ENCODE results near the gene RPGR. TPM values are rescaled to one million over a fixed set of nuclear protein-coding genes. Genes with fewer than 3 reads are reported as not detected.
A peak's percentile ranks its signal among the peaks of the same experiment; 100 is the strongest.

The RPGR gene
- polyA plus RNA-seq (ENCODE audit: low read depth in 6 of 6): 1 to 10 TPM in 5 of 6 donors, under 1 TPM in 1; 0.05 to 8.5 (median 6.8) TPM

GRCh38 chrX:38327007-38327774 lies at the start of gene RPGR:
Gene RPGR, minus strand, starts transcription at chrX:38327509. Its CDS starts 142 bp downstream, at chrX:38327367.
- H3K4me1 Mint-ChIP-seq: peaks cover 14 to 19% (median 19%) of the 10 kb centered on the region in 3 donors
- peak; percentile 95 for DNase-seq
- H3K27ac Mint-ChIP-seq: peak within 1 kb of the TSS; percentile 98 to 100 (median 99)
- H3K4me3 Mint-ChIP-seq: peak within 1 kb of the TSS; percentile 90 to 97 (median 94)
- H3K36me3 Mint-ChIP-seq: no peaks in the 10 kb centered on the region
- ATAC-seq (ENCODE audit: low read depth in 2 of 2): peak; percentile 85 to 88
- no peaks in the 10 kb centered on the region for H3K27me3 Mint-ChIP-seq
- H3K9me3 Mint-ChIP-seq: peaks cover 0 to 2% (median 0%) of the 10 kb centered on the region in 7 donors

- Mint-ChIP-seq H3K4me1 (no peaks in the 10 kb centered on the region), H3K36me3 (peaks cover 0 to 4% of the 10 kb centered on the region in 2 donors), H3K27ac (no peak overlapping the region), H3K4me3 (no peak overlapping the region), H3K27me3 (peaks cover 0 to 20% (median 6%) of the 10 kb centered on the region in 3 donors), H3K9me3 (peaks cover 0 to 10% (median 1%) of the 10 kb centered on the region in 7 donors)
- ATAC-seq (ENCODE audit: low read depth in 2 of 2) (no peak), DNase-seq (no peak)
Observed at GRCh38 chrX:38376747-38377146, 49.4 kb upstream of the RPGR start.

- Mint-ChIP-seq H3K9me3 (peaks cover 0 to 10% (median 1%) of the 10 kb centered on the region in 7 donors), H3K4me3 (no peak overlapping the region), H3K36me3 (peaks cover 0 to 4% of the 10 kb centered on the region in 2 donors), H3K27me3 (peaks cover 0 to 20% (median 6%) of the 10 kb centered on the region in 3 donors), H3K27ac (no peak overlapping the region), H3K4me1 (no peaks in the 10 kb centered on the region)
- ATAC-seq (ENCODE audit: low read depth in 2 of 2) (no peak), DNase-seq (no peak)
Observed at GRCh38 chrX:38375891-38376290, 48.6 kb upstream of the RPGR start.

GRCh38 chrX:38374431-38374830 lies 47.1 kb upstream of the RPGR start:
- H3K4me1 Mint-ChIP-seq: no peaks in the 10 kb centered on the region
- H3K4me3 Mint-ChIP-seq: no peak overlapping the region
- peaks cover 0 to 4% of the 10 kb centered on the region in 2 donors for H3K36me3 Mint-ChIP-seq

GRCh38 chrX:38371641-38372040 lies 44.3 kb upstream of the RPGR start:
- ATAC-seq (ENCODE audit: low read depth in 2 of 2): no peak
- H3K9me3 Mint-ChIP-seq: no peaks in the 10 kb centered on the region
- H3K27me3 Mint-ChIP-seq: peaks cover 0 to 23% (median 6%) of the 10 kb centered on the region in 3 donors
- no peak overlapping the region for H3K4me3 Mint-ChIP-seq
- no peak overlapping the region for H3K27ac Mint-ChIP-seq
- H3K36me3 Mint-ChIP-seq: no peaks in the 10 kb centered on the region
- H3K4me1 Mint-ChIP-seq: no peaks in the 10 kb centered on the region
- no peak for DNase-seq

More at GRCh38 chrX:38374431-38374830, 47.1 kb upstream of the RPGR start:
- ATAC-seq (ENCODE audit: low read depth in 2 of 2) (no peak), DNase-seq (no peak)
- Mint-ChIP-seq H3K9me3 (peaks cover 0 to 10% (median 1%) of the 10 kb centered on the region in 7 donors), H3K27me3 (peaks cover 0 to 31% (median 6%) of the 10 kb centered on the region in 3 donors), H3K27ac (no peak overlapping the region)

GRCh38 chrX:38368774-38369173 lies 41.5 kb upstream of the RPGR start:
- H3K36me3 Mint-ChIP-seq: no peaks in the 10 kb centered on the region
- no peak for ATAC-seq (ENCODE audit: low read depth in 2 of 2)

GRCh38 chrX:38365954-38366353 lies 38.6 kb upstream of the RPGR start:
- Mint-ChIP-seq H3K27me3 (peaks cover 0 to 29% (median 0%) of the 10 kb centered on the region in 3 donors), H3K4me3 (no peak overlapping the region), H3K36me3 (no peaks in the 10 kb centered on the region), H3K27ac (no peak overlapping the region), H3K4me1 (peaks cover 0 to 4% (median 0%) of the 10 kb centered on the region in 3 donors), H3K9me3 (peaks cover 0 to 4% (median 0%) of the 10 kb centered on the region in 7 donors)
- ATAC-seq (ENCODE audit: low read depth in 2 of 2): peak; percentile 33 to 67
- peak; percentile 2 for DNase-seq

More at GRCh38 chrX:38368774-38369173, 41.5 kb upstream of the RPGR start:
- H3K27me3 Mint-ChIP-seq: peaks cover 0 to 31% (median 6%) of the 10 kb centered on the region in 3 donors
- H3K4me1 Mint-ChIP-seq: peaks cover 0 to 4% (median 0%) of the 10 kb centered on the region in 3 donors
- no peak overlapping the region for H3K27ac Mint-ChIP-seq
- DNase-seq: no peak
- no peak overlapping the region for H3K4me3 Mint-ChIP-seq
- peaks cover 0 to 4% (median 0%) of the 10 kb centered on the region in 7 donors for H3K9me3 Mint-ChIP-seq

GRCh38 chrX:38363046-38363445 lies 35.7 kb upstream of the RPGR start:
- H3K9me3 Mint-ChIP-seq: peaks cover 0 to 4% (median 0%) of the 10 kb centered on the region in 7 donors
- H3K4me1 Mint-ChIP-seq: peaks cover 0 to 4% (median 0%) of the 10 kb centered on the region in 3 donors
- ATAC-seq (ENCODE audit: low read depth in 2 of 2) (no peak), DNase-seq (no peak)
- no peaks in the 10 kb centered on the region for H3K36me3 Mint-ChIP-seq
- no peak overlapping the region for H3K27ac Mint-ChIP-seq
- peaks cover 0 to 17% (median 0%) of the 10 kb centered on the region in 3 donors for H3K27me3 Mint-ChIP-seq
- no peak overlapping the region for H3K4me3 Mint-ChIP-seq

GRCh38 chrX:38357747-38358673 lies 30.7 kb upstream of the RPGR start:
- ATAC-seq (ENCODE audit: low read depth in 2 of 2) (no peak), DNase-seq (no peak)
- Mint-ChIP-seq H3K27me3 (peaks cover 0 to 9% (median 0%) of the 10 kb centered on the region in 3 donors), H3K4me1 (no peaks in the 10 kb centered on the region), H3K9me3 (peaks cover 0 to 3% (median 0%) of the 10 kb centered on the region in 7 donors), H3K27ac (no peak overlapping the region), H3K36me3 (no peaks in the 10 kb centered on the region), H3K4me3 (no peak overlapping the region)

GRCh38 chrX:38356401-38356800 lies 29.1 kb upstream of the RPGR start:
- Mint-ChIP-seq H3K4me3 (no peak overlapping the region), H3K4me1 (no peaks in the 10 kb centered on the region), H3K27ac (no peak overlapping the region), H3K36me3 (no peaks in the 10 kb centered on the region), H3K27me3 (peaks cover 0 to under 1% (median 0%) of the 10 kb centered on the region in 3 donors), H3K9me3 (peaks cover 0 to 3% (median 0%) of the 10 kb centered on the region in 7 donors)
- no peak for DNase-seq
- no peak for ATAC-seq (ENCODE audit: low read depth in 2 of 2)

GRCh38 chrX:38352362-38352761 lies 25.1 kb upstream of the RPGR start, which contains the start of gene OTC:
Gene OTC, plus strand, starts transcription at chrX:38352604. Its CDS starts 93 bp downstream, at chrX:38352697.
- peaks cover 14 to 17% (median 15%) of the 10 kb centered on the region in 3 donors for H3K27me3 Mint-ChIP-seq
- no peaks in the 10 kb centered on the region for H3K36me3 Mint-ChIP-seq
- H3K4me3 Mint-ChIP-seq: no peak within 1 kb of the TSS
- no peak within 1 kb of the TSS for H3K27ac Mint-ChIP-seq
- no peak for ATAC-seq (ENCODE audit: low read depth in 2 of 2)
- H3K9me3 Mint-ChIP-seq: peaks cover 0 to 3% (median 0%) of the 10 kb centered on the region in 7 donors
- DNase-seq: no peak
- H3K4me1 Mint-ChIP-seq: no peaks in the 10 kb centered on the region

GRCh38 chrX:38351346-38351745 lies 24.0 kb upstream of the RPGR start:
- Mint-ChIP-seq H3K27ac (no peak overlapping the region), H3K36me3 (no peaks in the 10 kb centered on the region), H3K9me3 (no peaks in the 10 kb centered on the region), H3K4me1 (no peaks in the 10 kb centered on the region), H3K4me3 (no peak overlapping the region), H3K27me3 (peaks cover 14 to 17% (median 15%) of the 10 kb centered on the region in 3 donors)
- DNase-seq: no peak
- ATAC-seq (ENCODE audit: low read depth in 2 of 2): no peak

- Mint-ChIP-seq H3K4me1 (no peaks in the 10 kb centered on the region), H3K4me3 (no peak overlapping the region), H3K9me3 (no peaks in the 10 kb centered on the region), H3K27ac (no peak overlapping the region), H3K36me3 (no peaks in the 10 kb centered on the region), H3K27me3 (peaks cover 14 to 29% (median 20%) of the 10 kb centered on the region in 3 donors)
- ATAC-seq (ENCODE audit: low read depth in 2 of 2) (no peak), DNase-seq (no peak)
Observed at GRCh38 chrX:38347136-38347535, 19.8 kb upstream of the RPGR start.
